ENCODE results near the gene PPP6R3. TPM values are rescaled to one million over a fixed set of nuclear protein-coding genes. Genes with fewer than 3 reads are reported as not detected.

Gene PPP6R3
- polyA plus RNA-seq, 1 of the 3 experiments (the other 2 are of a cell fraction) = 28.1 TPM

DNA sequence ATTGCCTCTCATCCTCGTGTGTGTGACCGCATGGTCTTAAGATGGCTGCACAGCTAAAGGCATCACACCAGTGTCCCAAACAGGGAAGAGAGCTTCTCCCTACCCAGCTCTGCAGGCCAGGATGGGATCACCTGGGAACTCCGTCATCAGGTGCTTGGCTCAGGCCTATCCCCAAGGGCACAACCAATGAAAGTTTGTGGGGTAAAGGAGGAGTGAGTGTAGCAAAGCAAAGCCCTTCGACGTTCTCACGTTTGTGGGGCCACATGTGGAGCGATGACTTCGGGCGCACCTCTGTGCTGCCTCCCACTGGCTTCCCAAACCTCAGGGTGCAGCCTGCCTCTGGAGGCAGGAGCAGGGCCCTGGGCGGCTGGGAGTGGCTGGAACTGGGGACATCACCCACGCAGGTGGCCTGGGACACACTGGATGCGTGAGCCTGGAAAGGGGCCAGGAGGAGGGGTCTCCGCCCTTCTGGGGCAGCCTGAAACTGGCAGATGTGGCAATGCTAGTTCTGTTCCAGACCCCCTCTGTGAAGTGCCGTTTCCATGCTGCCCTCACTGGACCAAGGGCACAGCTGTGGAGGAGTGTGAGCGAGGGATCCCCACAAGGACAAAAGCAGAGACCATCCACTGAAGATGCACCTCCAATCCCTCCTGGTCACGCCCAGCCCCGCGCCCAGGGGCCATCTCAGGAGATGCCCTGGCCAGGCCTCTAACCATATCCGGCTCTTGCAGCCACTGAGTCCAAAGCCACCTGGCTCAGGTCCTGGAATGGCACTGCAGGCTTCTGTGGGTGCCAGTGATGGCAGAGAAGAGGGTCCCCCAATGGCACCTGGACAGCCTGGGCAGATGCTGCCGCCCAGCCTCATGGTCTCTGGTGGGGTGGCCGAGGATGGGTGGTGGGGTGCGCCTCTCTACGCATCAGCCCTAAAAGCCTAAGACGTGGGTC is 193.2 kb downstream of the PPP6R3 start:
- Histone ChIP-seq H3K9ac (no peak overlapping the region), H4K20me1 (ENCODE audit: insufficient read depth) (no peaks in the 10 kb centered on the region), H3K36me3 (replicated peaks in 1 of 2; ENCODE audit: control insufficient read depth in 1 of 2, insufficient read depth in 2 of 2, low read length in 1 of 2) (no peaks in the 10 kb centered on the region), H3K79me2 (ENCODE audit: insufficient read depth) (no peaks in the 10 kb centered on the region), H3F3A (replicated peaks; ENCODE audit: insufficient read depth) (peaks cover 2% of the 10 kb centered on the region), H3K9me2 (no peaks in the 10 kb centered on the region), H3K9me3 (no peaks in the 10 kb centered on the region), H3K27me3 (ENCODE audit: insufficient read depth) (no peaks in the 10 kb centered on the region), H3K27ac (ENCODE audit: low read depth in 2 of 2, low read length in 1 of 2) (no peak overlapping the region), H2AFZ (ENCODE audit: low read depth) (no peak overlapping the region), H3K4me3 (ENCODE audit: low read depth in 2 of 2, low read length in 1 of 2) (no peak overlapping the region), H3K4me2 (no peak overlapping the region), H3K4me1 (ENCODE audit: control insufficient read depth in 1 of 2, insufficient read depth in 2 of 2, low read depth in 1 of 2, low read length in 1 of 2) (peaks cover 3 to 25% of the 10 kb centered on the region in 2 experiments; a peak in 3 of 4 replicates)
- TF ChIP-seq GABPA (IDR thresholded peaks at IDR 0.05; ENCODE audit: low read depth) (no peak), GATA2 (CRISPR knock-in tag; IDR thresholded peaks at IDR 0.05) (no peak), JUND (IDR thresholded peaks at IDR 0.05) (no peak), FOXJ3 (CRISPR knock-in tag; IDR thresholded peaks at IDR 0.05) (no peak), FOXM1 (IDR thresholded peaks at IDR 0.05; ENCODE audit: low read depth) (no peak), NFIC (IDR thresholded peaks at IDR 0.05; ENCODE audit: borderline replicate concordance) (no peak), MXI1 (IDR thresholded peaks at IDR 0.05; ENCODE audit: low read depth, low read length) (no peak)
- TF ChIP-seq, protein P1, sequence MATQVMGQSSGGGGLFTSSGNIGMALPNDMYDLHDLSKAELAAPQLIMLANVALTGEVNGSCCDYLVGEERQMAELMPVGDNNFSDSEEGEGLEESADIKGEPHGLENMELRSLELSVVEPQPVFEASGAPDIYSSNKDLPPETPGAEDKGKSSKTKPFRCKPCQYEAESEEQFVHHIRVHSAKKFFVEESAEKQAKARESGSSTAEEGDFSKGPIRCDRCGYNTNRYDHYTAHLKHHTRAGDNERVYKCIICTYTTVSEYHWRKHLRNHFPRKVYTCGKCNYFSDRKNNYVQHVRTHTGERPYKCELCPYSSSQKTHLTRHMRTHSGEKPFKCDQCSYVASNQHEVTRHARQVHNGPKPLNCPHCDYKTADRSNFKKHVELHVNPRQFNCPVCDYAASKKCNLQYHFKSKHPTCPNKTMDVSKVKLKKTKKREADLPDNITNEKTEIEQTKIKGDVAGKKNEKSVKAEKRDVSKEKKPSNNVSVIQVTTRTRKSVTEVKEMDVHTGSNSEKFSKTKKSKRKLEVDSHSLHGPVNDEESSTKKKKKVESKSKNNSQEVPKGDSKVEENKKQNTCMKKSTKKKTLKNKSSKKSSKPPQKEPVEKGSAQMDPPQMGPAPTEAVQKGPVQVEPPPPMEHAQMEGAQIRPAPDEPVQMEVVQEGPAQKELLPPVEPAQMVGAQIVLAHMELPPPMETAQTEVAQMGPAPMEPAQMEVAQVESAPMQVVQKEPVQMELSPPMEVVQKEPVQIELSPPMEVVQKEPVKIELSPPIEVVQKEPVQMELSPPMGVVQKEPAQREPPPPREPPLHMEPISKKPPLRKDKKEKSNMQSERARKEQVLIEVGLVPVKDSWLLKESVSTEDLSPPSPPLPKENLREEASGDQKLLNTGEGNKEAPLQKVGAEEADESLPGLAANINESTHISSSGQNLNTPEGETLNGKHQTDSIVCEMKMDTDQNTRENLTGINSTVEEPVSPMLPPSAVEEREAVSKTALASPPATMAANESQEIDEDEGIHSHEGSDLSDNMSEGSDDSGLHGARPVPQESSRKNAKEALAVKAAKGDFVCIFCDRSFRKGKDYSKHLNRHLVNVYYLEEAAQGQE (IDR thresholded peaks at IDR 0.05; ENCODE audit: low read depth, low read length) = no peak
- TF ChIP-seq, protein P2, sequence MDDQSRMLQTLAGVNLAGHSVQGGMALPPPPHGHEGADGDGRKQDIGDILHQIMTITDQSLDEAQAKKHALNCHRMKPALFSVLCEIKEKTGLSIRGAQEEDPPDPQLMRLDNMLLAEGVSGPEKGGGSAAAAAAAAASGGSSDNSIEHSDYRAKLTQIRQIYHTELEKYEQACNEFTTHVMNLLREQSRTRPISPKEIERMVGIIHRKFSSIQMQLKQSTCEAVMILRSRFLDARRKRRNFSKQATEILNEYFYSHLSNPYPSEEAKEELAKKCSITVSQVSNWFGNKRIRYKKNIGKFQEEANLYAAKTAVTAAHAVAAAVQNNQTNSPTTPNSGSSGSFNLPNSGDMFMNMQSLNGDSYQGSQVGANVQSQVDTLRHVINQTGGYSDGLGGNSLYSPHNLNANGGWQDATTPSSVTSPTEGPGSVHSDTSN (IDR thresholded peaks at IDR 0.05) = no peak
- TF ChIP-seq, protein P3, sequence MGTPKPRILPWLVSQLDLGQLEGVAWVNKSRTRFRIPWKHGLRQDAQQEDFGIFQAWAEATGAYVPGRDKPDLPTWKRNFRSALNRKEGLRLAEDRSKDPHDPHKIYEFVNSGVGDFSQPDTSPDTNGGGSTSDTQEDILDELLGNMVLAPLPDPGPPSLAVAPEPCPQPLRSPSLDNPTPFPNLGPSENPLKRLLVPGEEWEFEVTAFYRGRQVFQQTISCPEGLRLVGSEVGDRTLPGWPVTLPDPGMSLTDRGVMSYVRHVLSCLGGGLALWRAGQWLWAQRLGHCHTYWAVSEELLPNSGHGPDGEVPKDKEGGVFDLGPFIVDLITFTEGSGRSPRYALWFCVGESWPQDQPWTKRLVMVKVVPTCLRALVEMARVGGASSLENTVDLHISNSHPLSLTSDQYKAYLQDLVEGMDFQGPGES (IDR thresholded peaks at IDR 0.05; ENCODE audit: low read depth, low read length) = no peak
- ChIA-PET CTCF (interaction anchor here (0.8 kb wide), 1 partner anchor 11 kb away, joined by 3 read pairs; no protein-coding TSS in a partner anchor), POLR2A (no interaction called here)
- no peak for DNase-seq
- WGBS (ENCODE audit: low lambda C conversion rate) = 85% methylated on average over 13 of the region's 24 CpGs

All from SK-N-SH (cell line).